ENCODE measurements around the gene TDRD10. TPM values are rescaled to one million over a fixed set of nuclear protein-coding genes. Genes with fewer than 3 reads are reported as not detected.
"Not testable (repeated sequence)": the region's sequence is repeated elsewhere in the genome, so short reads cannot be mapped to it uniquely, and the experiment has no call there.

Gene TDRD10
- total RNA-seq, 1 experiment from 2014 or later = not detected

DNA sequence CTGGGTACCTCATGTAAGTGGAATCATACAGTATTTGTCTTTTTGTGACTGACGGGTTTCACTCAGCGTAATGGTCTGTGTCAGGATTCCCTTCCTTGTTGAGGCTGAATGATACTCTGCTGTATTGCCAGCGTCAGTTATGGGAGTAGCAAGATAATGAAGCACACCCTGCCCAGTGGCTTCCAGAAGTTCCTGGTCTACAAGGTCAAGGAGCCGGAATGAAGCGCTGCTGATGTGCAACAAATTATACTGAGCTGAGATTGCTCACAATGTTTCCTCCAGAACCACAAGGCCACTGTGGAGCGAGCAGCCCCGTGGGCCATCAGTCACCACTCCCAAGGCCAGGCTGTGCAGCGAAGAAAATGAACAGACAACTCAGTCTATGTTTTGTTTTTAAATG lies 24.0 kb upstream of the TDRD10 start:
- DNase-seq (ENCODE audit: extremely low read depth, low read depth) = no peak

DNA sequence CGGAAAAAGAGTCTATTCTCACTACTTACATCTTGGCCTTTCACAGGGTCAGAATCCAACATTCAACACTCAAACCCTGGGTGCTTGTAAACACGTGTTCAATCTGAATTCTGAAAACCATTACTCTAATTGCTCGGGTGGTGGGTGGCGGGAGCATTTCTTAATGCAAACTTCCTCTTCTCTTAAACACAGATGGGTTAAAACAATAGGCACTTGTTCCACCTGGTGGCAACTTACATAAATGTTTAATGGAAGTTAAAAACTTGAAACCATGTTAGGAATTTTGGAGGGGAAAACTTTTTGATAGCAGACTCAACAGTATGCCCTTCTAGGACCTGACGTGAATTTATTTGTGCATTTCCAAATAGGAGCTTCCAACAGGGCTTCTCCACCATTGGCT lies 23.4 kb upstream of the TDRD10 start:
- DNase-seq (ENCODE audit: extremely low read depth, low read depth) = no peak

DNA sequence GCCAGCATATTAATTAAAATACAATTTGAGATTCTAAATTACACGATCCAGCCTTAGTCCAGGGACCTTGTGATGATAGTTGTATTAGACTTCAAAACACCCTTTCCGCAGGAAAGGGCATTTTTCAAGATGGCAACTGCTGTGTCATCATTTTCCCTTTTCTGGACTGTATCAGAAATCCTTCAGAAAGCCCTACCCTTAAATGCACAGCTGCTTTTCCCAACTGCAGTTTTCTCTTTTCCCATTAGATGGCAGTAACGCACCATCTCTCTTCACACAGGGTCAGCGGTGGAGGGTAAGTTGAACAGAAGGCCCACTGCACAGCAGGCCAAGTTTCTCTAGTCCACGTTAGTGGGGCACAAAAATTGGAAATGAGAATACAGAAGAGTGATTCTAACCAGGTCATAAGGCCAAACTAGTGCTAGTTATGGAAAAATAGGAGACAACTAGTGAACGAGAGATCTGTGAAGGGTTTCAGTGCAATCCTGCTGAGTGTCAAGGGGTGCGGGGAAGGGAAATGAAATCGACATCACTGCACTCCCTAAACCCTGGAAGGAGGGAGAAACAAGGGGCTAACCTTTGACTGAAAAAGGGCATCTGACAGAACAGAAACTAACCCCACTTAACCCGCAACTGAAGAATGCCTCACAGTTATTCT lies 22.1 kb upstream of the TDRD10 start:
- DNase-seq (ENCODE audit: extremely low read depth, low read depth) = peak; percentile 95

DNA sequence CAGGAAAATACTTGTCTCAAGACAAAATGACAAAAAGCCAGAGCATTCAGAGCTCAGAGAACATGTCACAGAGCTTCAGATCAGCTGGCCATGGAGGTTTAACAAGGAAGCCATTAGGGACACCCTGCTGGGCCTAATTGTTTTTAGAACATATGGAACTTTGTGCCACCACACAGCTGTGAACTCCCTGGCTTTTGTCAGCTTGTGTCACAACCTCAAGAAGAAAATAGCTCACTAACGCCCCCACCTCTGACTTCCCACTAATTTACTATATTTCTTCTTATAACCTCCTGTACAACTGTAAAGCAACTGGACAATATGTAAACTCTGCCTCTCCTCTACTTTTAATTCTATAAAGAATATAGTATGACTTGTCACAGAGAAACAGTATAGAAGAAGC lies 21.0 kb upstream of the TDRD10 start:
- no peak for DNase-seq (ENCODE audit: extremely low read depth, low read depth)

DNA sequence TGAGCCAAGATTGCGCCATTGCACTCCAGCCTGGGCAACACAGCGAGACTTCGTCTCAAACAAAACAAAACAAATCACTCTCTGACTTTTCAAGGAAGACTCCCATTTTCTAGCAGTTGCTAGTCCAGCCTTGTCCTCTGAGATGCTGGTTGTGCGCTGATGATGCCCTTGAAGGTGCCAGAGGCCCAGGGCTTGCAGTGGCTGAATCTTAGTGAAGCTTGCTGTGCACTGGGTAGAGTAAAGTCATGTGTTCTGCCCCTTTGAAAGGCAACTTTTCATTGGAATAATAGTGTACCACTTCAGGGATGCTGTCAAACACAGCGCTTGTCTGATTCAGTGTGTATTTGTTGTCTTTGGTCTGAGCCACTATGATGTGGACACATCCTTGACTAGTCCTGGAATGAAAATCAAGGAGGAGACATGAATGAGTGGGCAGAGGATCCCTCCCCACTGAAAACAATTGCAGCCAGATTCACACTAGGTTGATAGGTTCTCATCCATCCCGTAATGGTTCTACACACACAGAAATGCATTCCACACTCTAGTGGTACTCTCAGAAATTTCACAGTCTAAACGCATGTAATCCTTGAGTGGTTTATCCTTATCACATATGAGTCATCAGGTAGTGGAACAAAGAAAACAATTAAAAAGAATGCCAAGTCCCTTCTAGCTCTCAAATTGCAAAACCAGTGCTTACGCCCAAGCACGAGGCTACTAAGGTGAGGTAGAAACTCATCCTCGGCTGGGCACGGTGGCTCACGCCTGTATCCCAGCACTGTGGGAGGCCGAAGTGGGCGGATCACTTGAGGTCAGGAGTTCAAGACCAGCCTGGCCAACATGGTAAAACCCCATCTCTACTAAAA lies 17.8 kb upstream of the TDRD10 start:
- DNase-seq (ENCODE audit: extremely low read depth, low read depth) = peak; percentile 99

DNA sequence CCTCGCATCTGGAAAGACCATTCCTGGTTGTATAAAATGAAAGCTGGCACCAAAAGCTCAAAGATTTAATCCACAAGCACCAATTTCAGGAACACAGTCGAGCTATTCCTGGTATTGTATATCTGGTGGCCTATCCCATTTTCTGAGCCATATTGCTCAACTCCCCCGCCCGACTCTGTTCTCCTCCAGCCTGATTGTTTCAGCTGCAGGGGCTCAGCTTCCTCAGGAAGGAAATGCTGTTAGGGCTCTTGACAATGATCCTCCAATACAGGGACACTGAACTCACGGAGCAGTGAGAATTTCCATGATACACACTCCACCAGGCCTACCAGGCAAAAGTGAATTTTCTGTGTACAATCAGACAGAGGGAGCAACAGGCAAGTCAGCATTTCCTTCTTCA lies 16.9 kb upstream of the TDRD10 start:
- peak; percentile 35 for DNase-seq (ENCODE audit: extremely low read depth, low read depth)

DNA sequence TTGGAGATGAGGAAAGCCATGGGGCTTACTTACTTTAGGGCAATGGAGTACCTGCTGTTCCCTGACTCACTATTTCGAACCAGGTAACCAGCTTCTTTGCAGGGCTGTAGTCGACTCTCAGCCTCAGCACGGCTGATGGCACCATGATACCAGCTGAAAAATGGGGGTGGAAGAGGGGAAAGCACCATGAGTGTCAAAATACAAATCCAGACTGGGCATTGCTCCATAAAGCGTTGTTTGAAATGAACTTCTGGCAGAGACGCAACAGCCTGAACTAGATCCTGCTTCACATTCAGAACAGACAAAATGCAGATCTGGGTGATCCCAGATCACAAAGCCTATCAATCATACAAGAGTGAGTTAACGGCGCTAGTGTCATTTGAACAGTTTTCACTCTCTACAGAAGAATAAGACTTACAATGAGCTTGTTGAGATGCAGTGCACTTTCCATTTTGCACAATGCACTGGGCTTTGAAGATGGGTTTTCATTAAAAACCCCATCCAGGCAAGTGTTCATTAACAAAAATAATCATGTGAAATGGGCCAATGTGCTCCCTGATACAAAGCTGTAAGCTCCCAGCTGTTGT lies 16.0 kb upstream of the TDRD10 start:
- no peak for DNase-seq (ENCODE audit: extremely low read depth, low read depth)

DNA sequence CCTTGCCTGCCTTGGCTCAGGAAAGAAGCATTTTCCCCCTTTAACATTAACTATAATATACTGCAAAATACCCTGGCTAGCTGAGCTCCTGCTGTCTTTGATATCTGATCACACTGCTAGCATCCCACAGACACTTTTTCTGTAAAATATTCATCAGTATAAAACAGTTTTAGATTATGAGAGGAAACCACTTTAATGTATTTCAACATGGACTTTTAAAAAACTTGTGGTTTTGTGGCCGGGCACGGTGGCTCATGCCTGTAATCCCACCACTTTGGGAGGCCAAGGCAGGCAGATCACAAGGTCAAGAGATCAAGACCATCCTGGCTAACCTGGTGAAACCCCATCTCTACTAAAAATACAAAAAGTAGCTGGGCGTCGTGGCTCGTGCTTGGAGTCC lies 15.3 kb upstream of the TDRD10 start:
- DNase-seq (ENCODE audit: extremely low read depth, low read depth) = not testable (repeated sequence)

DNA sequence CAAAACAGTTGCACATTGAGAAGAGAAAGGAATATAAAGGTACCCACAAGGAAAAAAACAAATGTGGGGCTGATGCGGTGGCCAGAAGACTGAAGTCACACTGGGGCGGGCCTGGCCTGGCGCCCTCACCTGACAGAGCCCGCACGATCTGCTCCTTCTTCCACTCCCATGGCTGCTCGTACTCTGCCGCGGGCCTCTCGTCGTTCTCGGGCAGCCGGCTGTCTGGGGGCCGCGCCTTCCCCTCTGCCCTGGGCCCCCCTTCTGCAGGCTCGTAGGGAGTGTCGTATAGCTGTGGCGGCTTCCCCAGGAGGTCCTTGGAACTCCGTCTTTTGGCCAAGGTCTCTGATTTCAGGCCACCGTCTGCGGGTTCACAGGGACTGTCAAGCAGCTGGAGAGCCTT lies 13.1 kb upstream of the TDRD10 start:
- DNase-seq (ENCODE audit: extremely low read depth, low read depth) = no peak

DNA sequence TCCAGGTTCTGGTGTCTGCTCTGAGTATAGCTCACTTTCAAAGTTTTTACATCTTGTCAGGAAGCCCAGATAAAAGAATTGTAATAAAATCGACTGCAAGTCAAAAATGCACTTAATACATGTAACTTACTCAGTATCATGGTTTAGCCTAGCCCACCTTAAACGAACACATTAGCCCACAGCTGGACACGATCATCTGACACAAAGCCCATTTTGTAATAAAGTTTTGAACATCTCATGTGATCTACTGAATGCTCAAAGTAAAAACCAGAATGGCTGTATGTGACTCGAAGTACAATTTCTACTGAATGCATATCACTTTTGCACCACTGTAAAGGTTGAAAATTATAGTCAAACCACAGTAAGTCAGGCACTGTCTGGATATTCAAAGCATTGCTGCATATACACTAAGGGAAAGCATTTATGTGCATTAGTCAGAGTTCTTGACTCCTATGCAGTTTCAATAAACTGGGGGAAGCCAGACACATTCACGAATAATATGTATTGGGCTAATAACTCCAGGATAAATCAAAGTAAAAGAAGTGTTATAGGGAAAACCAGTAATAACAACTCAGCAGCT lies 12.2 kb upstream of the TDRD10 start:
- no peak for DNase-seq (ENCODE audit: extremely low read depth, low read depth)

DNA sequence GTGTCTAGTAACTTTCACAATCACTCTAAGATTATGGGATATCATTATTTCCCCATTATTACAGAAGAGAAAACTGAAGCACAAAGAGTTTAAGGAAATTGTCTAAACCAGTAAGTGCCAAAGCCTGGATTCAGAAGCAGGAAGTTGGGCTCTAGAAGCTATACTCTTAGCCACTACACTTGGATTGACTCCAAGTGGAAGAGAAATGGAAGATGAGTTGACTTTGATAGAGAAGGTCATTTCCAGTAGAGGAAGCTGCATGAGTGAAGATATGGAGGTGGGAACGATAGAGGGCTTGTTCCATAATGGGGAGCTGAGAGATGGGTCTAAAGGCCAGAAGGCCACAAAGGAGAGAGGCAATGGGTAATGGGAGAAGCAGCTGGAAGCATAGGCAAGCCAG lies 11.7 kb upstream of the TDRD10 start:
- DNase-seq (ENCODE audit: extremely low read depth, low read depth) = no peak

DNA sequence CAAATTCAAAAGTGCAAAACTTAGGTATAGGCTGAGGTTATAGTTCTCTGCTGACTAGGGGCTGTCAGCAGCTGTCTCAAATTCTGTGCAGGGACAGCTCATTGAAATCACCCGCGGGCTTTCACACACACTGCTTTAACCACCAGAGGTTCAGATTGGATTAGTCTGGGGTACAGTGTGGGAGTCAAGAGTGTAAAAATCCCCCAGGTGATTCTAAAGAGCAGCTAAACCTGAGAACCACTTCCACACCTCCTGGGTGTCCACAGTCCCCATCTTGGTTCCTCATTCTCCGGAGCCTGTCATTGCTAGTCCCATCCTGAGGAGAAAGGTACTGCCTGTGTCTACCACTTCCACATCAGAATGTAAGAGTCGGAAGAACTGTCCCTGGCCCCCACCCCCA lies 9.9 kb upstream of the TDRD10 start:
- DNase-seq (ENCODE audit: extremely low read depth, low read depth) = no peak

DNA sequence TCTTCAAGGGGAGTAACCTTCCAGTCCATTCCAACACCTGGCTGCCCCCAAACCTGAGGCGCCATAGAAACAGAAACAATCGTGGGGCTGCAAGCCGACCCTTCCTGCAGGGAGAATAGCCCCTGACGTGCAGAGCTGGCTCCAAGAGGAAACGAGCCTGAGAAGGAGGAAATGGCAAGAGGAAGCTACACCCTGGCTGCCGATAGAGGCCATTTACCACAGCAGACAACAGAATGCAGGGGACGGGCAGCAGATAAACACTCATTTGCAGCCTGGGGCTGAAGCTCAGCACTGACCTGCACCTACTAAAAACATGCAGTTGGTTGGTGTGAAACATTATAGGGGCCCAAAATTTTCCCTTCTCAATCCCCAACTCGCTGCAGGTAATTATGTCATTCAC lies 8.7 kb upstream of the TDRD10 start:
- DNase-seq (ENCODE audit: extremely low read depth, low read depth) = no peak

DNA sequence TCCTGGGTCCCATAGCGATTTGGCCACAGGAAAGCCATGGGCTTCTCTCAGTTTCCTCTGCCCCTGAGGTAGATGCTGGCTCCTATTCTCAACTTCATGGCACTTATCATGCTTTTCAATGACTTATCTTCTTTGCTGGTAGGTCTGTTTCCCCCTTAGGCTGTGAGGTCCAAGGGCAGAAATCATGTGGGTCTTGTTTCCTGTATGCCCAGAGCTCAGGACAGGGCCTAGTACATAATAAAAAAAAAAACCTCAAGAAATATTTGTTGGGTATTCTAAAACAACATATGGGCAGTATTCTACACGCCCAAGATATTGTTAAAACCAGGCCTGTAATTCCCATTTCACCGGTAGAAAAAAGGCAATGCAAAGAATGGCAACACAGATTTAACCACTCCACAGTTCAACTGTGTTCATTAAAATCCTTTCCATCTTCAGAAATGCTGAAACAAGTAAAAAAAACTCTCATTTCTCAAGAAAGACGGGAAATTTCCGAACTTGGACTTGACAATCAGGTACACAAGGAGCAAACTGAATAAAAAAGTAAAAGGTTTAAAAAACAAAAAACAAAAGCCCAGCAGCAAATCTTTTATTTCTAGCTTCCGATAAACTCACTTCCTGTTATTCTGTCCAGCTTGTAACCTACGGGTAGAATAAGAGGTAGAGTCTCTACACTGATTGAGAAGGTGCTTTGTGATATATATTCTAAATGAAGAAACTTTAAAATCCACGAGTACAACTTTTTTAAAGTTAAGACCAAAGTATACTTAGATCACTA lies 6.3 kb upstream of the TDRD10 start:
- no peak for DNase-seq (ENCODE audit: extremely low read depth, low read depth)

DNA sequence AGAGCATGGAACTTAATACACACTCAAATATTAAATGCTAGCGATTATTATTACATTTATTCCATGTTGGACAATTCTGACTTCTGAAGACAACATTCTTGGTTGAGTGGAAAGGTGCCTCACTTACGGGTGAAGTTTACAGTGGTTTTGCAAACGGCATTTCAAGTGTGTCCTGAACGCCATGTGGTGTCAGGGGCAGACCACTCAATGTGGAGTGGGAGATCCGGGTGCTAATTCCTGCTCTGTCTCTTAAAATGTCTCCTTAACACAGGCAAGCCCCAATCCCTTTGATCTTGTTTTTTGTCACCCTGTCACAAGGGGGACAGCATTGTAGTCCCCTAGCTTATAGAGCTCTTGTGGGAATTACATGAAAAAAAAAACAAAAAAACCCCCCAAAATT lies 5.6 kb upstream of the TDRD10 start:
- DNase-seq (ENCODE audit: extremely low read depth, low read depth) = no peak

DNA sequence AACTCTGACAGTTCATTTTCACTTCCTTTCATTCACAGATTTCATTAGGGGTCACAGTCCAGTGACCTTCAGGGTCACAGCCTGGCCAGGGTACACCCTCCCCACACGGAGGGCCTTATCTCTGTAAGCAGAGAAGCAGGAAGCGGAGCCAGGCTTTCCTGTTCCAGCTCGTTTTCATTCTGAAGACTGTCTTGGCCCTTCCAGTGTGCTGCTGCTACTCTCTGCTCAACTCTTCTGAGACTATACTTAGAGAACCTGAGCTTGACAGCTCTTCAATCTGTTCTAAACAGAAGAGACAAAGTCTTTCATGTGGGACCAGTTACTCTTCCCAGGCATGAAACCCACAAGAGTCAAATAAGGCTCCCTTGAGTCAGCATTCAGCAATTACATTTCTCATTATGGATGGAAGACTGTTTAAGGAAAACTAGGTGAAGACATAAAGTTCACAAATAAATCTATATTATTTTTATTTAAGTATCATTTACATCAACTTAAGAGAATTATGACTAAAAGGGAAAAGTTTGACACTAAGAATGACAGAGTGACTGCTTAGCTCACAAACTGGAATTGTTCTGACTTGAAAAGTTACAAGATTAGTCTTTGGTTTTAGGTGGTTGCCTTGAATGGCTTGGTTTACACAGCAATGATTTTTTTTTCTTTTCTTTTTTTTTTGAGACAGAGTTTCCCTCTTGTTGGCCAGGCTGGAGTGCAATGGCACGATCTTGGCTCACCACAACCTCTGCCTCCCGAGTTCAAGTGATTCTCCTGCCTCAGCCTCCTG lies 4.8 kb upstream of the TDRD10 start:
- DNase-seq (ENCODE audit: extremely low read depth, low read depth) = no peak

DNA sequence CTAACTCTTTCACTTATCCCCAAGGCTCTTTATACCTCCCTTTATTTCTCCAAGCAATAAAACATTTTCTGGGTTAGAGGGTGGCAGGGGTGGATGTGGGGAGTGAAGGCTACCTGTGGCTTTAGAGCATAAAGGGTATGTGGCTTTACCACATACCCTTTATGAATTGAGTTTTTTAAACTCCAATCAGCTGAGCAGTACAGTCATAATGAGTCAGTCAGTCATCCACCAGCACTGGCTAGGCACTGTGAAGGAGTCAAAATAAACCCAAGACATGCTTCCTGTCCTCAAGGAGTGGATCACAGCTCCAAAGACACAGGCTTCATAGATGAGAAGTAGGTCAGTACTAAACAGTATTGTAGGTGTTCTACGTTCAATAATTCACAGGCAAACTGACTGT lies 2.6 kb upstream of the TDRD10 start:
- no peak for DNase-seq (ENCODE audit: extremely low read depth, low read depth)

DNA sequence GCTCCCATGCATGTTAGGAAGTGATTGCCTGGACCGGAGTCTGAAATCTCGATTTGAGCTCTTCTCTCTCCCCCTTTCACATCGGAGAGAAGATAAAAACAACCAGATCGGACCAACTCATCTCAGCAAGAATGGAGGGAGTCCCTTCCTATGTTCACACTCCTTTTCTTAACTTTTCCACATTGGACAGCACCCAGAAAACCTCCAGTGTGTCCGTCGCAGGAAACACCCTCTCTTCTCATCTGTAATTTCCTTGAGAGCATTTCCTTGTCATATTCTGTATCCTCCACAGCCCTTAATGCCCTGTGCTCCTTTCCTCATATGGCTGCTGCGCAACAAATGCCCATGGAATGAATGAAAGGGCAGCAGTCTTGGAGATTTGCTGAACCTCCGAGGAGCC lies 1.5 kb upstream of the TDRD10 start:
- no peak for DNase-seq (ENCODE audit: extremely low read depth, low read depth)

DNA sequence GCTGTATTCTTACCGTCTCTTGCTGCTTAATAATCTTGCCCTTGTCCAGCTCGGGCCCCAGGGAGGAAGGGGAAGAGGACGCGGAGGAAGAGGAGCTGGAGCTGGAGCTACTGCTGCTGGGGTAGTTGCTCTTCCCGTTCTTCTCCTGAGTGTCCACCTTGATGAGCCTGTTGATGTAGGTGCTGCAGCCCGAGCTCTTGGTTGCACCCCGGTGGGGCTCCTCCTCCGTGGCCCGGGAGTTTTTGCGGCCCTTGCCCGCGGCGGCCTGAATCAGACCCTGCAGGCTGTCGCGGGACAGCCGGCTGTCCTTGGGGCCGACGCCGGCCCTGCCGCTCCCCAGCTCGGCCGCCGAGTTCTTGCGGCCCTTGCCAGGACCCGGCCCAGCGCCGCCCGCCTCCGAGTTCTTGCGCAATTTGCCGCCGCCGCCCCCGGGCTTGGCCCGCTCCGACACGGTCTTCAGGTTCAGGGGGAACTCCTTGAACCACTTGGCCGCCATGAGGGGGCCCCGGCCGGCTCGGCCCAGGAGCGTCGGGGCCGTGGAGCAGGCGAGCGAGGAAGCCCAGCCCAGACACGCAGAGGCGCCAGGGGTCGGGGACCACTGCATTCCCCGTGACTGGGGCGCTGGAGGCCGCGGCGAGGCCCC lies 475 bp upstream of the TDRD10 start:
- DNase-seq (ENCODE audit: extremely low read depth, low read depth) = no peak

DNA sequence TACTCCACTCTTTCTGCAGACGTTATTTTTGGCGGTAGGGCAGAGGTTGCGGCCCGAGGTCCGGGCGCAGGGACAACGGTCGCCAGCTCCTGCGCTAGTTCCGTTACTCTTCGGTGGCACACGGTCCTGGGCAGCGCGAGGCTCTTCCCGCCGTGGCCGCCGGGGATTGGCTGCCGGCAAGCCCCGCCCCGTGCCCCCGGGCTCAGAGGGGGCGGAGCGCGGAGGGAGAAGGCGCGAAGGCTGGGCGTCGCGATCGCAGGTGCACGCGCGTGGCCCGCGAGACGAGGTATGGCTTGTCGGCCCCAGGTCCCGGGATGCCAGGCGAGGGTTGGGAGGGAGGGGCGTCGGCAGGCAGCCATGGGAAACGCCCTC lies 711 bp downstream of the TDRD10 start:
- DNase-seq (ENCODE audit: extremely low read depth, low read depth) = no peak

Data from NCI-H460 (cell line).